ENCODE measurements around the gene CUL2. TPM values are rescaled to one million over a fixed set of nuclear protein-coding genes. Genes with fewer than 3 reads are reported as not detected.
A peak's percentile ranks its signal among the peaks of the same experiment; 100 is the strongest.
"Not testable (repeated sequence)": the region's sequence is repeated elsewhere in the genome, so short reads cannot be mapped to it uniquely, and the experiment has no call there.

Gene CUL2
- total RNA-seq, 1 donor: 29.0 TPM

DNA sequence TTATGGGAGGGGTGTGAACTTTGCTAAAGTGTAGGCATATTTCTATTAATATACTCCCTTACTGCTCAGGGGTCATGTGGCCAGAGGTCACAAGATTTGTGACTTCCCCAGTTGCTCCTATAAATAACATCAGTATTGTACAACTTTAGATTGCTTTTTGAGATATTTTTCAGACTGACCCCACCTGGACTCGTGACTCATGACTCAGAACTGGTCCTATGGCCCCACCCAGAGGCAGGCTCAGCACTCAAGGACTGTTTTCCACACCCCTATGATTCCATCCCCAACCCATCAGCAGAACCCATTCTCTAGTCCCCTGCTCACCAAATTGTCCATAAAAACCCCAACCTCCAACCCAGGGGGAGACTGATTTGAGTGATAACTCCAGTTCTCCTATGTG, 2.7 kb upstream of the CUL2 start:
- Histone ChIP-seq H3K79me2 (ENCODE audit: insufficient read depth, low read length) (peaks cover 23% of the 10 kb centered on the region), H3K4me3 (ENCODE audit: insufficient read depth, low read length) (no peak overlapping the region), H2AFZ (ENCODE audit: low read length) (no peak overlapping the region), H3K4me2 (ENCODE audit: insufficient read depth, low read length) (no peak overlapping the region), H3K27me3 (ENCODE audit: insufficient read depth, low read length) (no peaks in the 10 kb centered on the region), H3K36me3 (ENCODE audit: insufficient read depth, low read length) (no peaks in the 10 kb centered on the region), H3K27ac (ENCODE audit: low read depth, low read length) (no peak overlapping the region), H3K9me3 (ENCODE audit: low read depth, low read length) (no peaks in the 10 kb centered on the region), H3K4me1 (ENCODE audit: insufficient read depth, low read length) (peaks cover 18% of the 10 kb centered on the region), H4K20me1 (ENCODE audit: insufficient read depth, low read length) (peaks cover 3% of the 10 kb centered on the region)
- no peak for DNase-seq (ENCODE audit: insufficient read length, low spot score, missing footprints)
- TF ChIP-seq CTCF (IDR thresholded peaks at IDR 0.05; ENCODE audit: extremely low read depth, low read depth, low read length): no peak

GRCh38 chr10:35091994-35092790, 2.1 kb upstream of the CUL2 start:
- Histone ChIP-seq H3K36me3 (ENCODE audit: insufficient read depth, low read length) (no peaks in the 10 kb centered on the region), H3K4me3 (ENCODE audit: insufficient read depth, low read length) (no peak overlapping the region), H3K27ac (ENCODE audit: low read depth, low read length) (no peak overlapping the region), H3K4me1 (ENCODE audit: insufficient read depth, low read length) (peaks cover 18% of the 10 kb centered on the region), H3K79me2 (ENCODE audit: insufficient read depth, low read length) (peaks cover 29% of the 10 kb centered on the region), H3K9me3 (ENCODE audit: low read depth, low read length) (no peaks in the 10 kb centered on the region), H2AFZ (ENCODE audit: low read length) (no peak overlapping the region), H3K27me3 (ENCODE audit: insufficient read depth, low read length) (no peaks in the 10 kb centered on the region), H3K4me2 (ENCODE audit: insufficient read depth, low read length) (no peak overlapping the region), H4K20me1 (ENCODE audit: insufficient read depth, low read length) (peaks cover 6% of the 10 kb centered on the region)
- no peak for TF ChIP-seq CTCF (IDR thresholded peaks at IDR 0.05; ENCODE audit: extremely low read depth, low read depth, low read length)
- DNase-seq (ENCODE audit: insufficient read length, low spot score, missing footprints): no peak

DNA sequence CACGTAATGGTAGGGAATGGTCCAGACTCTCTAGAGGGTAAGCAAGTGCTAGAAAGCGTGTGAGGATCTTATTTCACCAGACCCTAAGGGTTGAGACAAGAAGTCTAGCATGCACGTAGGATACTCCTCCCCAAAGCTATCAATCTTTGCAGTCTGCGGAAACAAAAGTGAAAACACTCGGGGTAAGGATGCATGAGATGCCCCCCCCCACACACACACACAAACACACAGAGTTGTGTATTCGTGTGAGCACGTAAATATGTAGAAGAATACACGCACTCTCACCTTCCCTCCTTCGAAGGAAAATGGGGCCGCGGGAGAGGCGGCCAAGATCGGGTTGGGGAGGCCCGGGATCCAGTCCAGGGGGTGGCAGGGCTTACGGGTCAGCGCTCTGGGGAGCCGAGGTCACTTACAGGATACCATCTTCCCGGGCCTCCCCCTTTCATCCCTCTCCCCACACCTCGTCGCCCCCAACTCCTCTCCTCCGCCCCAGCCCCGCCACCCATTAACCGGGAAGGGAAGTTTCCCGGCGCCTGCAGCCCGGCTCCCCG, 455 bp downstream of the CUL2 start:
- peak overlapping the region; percentile 67 for H3K27ac ChIP-seq (ENCODE audit: low read depth, low read length)
- peak overlapping the region; percentile 93 for H3K4me3 ChIP-seq (ENCODE audit: insufficient read depth, low read length)
- TF ChIP-seq CTCF (IDR thresholded peaks at IDR 0.05; ENCODE audit: extremely low read depth, low read depth, low read length): no peak
- H3K27me3 ChIP-seq (ENCODE audit: insufficient read depth, low read length): no peaks in the 10 kb centered on the region
- H3K4me1 ChIP-seq (ENCODE audit: insufficient read depth, low read length): peaks cover 18% of the 10 kb centered on the region
- H3K79me2 ChIP-seq (ENCODE audit: insufficient read depth, low read length): peaks cover 52% of the 10 kb centered on the region
- DNase-seq (ENCODE audit: insufficient read length, low spot score, missing footprints): peak; percentile 81
- peak overlapping the region; percentile 94 for H3K4me2 ChIP-seq (ENCODE audit: insufficient read depth, low read length)
- no peaks in the 10 kb centered on the region for H3K9me3 ChIP-seq (ENCODE audit: low read depth, low read length)
- peak overlapping the region; percentile 68 for H2AFZ ChIP-seq (ENCODE audit: low read length)
- H3K36me3 ChIP-seq (ENCODE audit: insufficient read depth, low read length): no peaks in the 10 kb centered on the region
- H4K20me1 ChIP-seq (ENCODE audit: insufficient read depth, low read length): peaks cover 15% of the 10 kb centered on the region

DNA sequence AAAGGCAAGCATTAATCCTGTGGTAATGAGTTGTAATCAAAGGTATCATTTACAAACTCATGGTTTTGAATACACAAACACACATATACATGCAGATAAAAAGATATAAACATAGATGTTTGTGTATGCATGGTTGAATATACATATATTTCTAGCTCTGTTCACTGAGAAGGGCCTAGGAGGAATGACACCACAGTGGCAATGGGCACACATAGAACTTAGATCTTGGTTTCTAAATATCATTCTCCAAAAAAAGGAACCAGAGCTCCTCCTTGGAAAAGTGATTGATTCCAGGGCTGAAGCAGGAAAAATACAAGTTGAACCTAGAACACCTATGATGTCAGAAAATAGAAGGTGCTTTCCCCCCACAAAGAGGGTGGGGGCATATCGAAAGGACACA, 6.9 kb downstream of the CUL2 start:
- Histone ChIP-seq H4K20me1 (ENCODE audit: insufficient read depth, low read length) (peaks cover 37% of the 10 kb centered on the region), H3K79me2 (ENCODE audit: insufficient read depth, low read length) (peaks cover 95% of the 10 kb centered on the region), H3K27ac (ENCODE audit: low read depth, low read length) (no peak overlapping the region), H3K4me2 (ENCODE audit: insufficient read depth, low read length) (no peak overlapping the region), H2AFZ (ENCODE audit: low read length) (no peak overlapping the region), H3K4me1 (ENCODE audit: insufficient read depth, low read length) (peaks cover 13% of the 10 kb centered on the region), H3K27me3 (ENCODE audit: insufficient read depth, low read length) (no peaks in the 10 kb centered on the region), H3K36me3 (ENCODE audit: insufficient read depth, low read length) (no peaks in the 10 kb centered on the region), H3K4me3 (ENCODE audit: insufficient read depth, low read length) (no peak overlapping the region), H3K9me3 (ENCODE audit: low read depth, low read length) (no peaks in the 10 kb centered on the region)
- peak; percentile 8 for DNase-seq (ENCODE audit: insufficient read length, low spot score, missing footprints)
- TF ChIP-seq CTCF (IDR thresholded peaks at IDR 0.05; ENCODE audit: extremely low read depth, low read depth, low read length): no peak

GRCh38 chr10:35080261-35080660, 9.9 kb downstream of the CUL2 start:
- H3K27me3 ChIP-seq (ENCODE audit: insufficient read depth, low read length); H3K4me3 ChIP-seq (ENCODE audit: insufficient read depth, low read length); H3K36me3 ChIP-seq (ENCODE audit: insufficient read depth, low read length); H3K4me2 ChIP-seq (ENCODE audit: insufficient read depth, low read length); DNase-seq (ENCODE audit: insufficient read length, low spot score, missing footprints); H2AFZ ChIP-seq (ENCODE audit: low read length); H3K9me3 ChIP-seq (ENCODE audit: low read depth, low read length): not testable (repeated sequence)
- peaks cover 31% of the 10 kb centered on the region for H4K20me1 ChIP-seq (ENCODE audit: insufficient read depth, low read length)
- peaks cover 13% of the 10 kb centered on the region for H3K4me1 ChIP-seq (ENCODE audit: insufficient read depth, low read length)
- peak overlapping the region; percentile 21 for H3K27ac ChIP-seq (ENCODE audit: low read depth, low read length)
- H3K79me2 ChIP-seq (ENCODE audit: insufficient read depth, low read length): peaks cover 86% of the 10 kb centered on the region
